GM12801 (cell line): ENCODE results near the gene OXSR1.

ENCODE experiments used
- CTCF ChIP-seq: IDR thresholded peaks from one replicate; pipeline ENCODE4 v1.5.1; 2011; ENCODE audit warnings: control low read depth; ENCODE audit not compliant: insufficient read length; ENCODE audit errors: extremely low read depth

The OXSR1 gene

GRCh38 chr3:38130631-38131065 lies 34.7 kb upstream of the OXSR1 start:
- TF ChIP-seq CTCF, result no peak

GRCh38 chr3:38131621-38132369 lies 33.5 kb upstream of the OXSR1 start:
- no peak for TF ChIP-seq CTCF

- TF ChIP-seq CTCF, result no peak
These were observed 32.2 kb upstream of the OXSR1 start for GRCh38 chr3:38133209-38133556.

- no peak for TF ChIP-seq CTCF
These were observed 31.6 kb upstream of the OXSR1 start for GRCh38 chr3:38133557-38134405.

GRCh38 chr3:38136393-38136776 lies 29.0 kb upstream of the OXSR1 start:
- no peak for TF ChIP-seq CTCF

- TF ChIP-seq CTCF, result no peak
These were observed 28.3 kb upstream of the OXSR1 start, which contains the start of gene ACAA1 for GRCh38 chr3:38136777-38137614. Gene ACAA1 (minus strand): TSS chr3:38137127. CDS start chr3:38137035, 92 bp downstream.
